Myocyte (in vitro differentiated cells): Measurements from ENCODE around the gene ALG14. TPM values are rescaled to one million over a fixed set of nuclear protein-coding genes. Genes with fewer than 3 reads are reported as not detected.
"Not testable (repeated sequence)": the region's sequence is repeated elsewhere in the genome, so short reads cannot be mapped to it uniquely, and the experiment has no call there.

ENCODE experiments used
- DNase-seq: peaks from one replicate; pipeline ENCODE4 v3.0.0-alpha.2; 2012; ENCODE audit warnings: low read depth
- total RNA-seq: library from RNA; depleted of rRNA; stranded (reverse); fragments of >200 nt; gene quantifications from 2 replicates; pipeline ENCODE4 v1.2.3, GENCODE V29; 2014

ALG14 gene
- total RNA-seq, 1 donor from 2014 or later: 0.88 TPM

DNA sequence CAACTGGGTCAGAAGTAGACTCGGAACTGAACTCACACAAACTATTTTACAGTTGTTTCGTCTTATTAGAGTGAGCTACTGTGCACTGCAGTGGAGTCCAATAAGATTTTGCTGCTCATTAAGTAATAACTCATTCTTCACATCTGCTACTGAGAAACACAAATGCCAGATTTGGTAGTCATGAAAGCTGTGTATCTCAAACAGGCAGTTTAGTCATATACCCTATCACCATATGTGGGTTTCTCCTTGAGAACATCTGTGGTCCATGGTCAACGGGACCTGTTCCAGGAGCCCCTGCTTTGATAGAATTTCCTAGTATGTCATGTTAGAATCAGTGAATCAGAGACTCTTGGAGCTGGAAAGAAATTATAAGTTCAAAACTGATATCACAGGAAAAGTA is 60.4 kb downstream of the ALG14 start:
- peak; percentile 61 for DNase-seq

DNA sequence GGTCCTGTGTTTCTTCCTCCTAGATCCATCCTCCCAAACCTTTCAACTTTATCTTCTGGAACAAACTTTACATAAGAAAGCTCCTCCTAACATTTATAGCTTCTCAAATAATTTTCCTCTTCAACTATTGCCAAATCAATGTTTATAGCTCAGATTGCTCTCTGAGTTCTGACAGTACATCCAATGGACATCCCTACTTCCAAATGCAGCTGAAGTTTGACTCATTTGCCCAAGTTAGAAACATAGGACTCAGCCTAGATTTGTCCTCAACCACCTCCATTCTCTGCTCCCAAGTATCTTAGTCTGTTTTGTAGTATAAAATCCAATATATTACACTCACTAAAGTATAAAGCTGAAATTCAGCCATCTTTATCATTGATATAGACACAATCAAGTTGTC is 62.6 kb downstream of the ALG14 start:
- DNase-seq: no peak

DNA sequence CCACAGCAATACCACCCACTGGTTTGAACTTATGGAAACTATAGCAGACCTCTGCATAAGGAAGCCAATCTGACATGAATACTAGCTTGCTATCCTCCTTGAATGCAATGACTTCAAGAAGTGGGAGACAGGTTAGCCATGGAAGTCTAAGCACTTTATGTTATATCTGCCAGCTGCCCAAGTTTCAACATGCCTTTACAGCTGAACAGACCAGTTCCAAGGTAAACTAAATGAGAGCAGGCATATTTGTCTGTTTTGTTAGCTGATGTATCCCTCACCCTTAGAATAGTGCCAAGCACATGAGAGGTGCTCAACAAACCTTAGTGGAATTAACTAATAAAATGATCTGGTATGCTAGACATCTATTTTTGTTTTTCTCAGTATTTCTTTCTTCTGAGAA is 65.1 kb downstream of the ALG14 start:
- no peak for DNase-seq

DNA sequence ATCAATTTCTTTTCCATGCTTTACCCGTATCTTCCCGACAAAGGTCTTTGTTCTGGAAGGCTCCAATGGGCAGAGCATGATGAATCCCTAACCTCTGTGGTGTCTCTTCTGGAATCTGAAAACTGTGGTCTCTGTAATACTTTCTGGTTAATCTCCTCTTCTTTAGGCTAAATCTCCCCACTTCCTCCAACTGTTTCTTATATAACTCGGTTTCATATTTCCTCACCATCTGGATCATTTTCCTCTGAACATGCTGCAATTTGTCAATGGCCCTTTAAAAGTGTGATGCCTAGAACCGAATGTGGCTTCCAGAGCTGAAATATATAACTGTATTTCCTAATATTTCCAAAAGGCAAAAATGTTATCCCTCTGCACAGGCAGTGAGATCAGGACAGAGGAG is 66.1 kb downstream of the ALG14 start:
- no peak for DNase-seq

DNA sequence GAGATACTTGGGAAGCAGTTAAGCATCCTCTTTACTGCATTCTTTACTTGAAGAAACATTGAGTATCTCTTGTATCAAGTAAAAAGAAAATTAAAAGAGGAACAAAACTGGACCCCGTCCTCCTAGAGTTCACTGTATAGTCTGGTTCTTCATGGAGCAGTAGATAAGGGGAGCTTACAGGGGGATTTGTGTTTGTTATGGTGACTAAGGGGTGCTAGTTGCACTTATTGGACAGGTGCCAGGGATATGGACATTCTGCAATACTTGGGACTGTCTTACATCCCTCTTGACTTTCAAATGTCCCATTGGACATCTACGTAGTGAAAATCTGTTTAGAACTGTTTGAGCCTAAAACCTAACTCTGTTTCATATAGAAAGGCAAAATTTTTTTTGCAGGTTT is 67.2 kb downstream of the ALG14 start:
- no peak for DNase-seq

DNA sequence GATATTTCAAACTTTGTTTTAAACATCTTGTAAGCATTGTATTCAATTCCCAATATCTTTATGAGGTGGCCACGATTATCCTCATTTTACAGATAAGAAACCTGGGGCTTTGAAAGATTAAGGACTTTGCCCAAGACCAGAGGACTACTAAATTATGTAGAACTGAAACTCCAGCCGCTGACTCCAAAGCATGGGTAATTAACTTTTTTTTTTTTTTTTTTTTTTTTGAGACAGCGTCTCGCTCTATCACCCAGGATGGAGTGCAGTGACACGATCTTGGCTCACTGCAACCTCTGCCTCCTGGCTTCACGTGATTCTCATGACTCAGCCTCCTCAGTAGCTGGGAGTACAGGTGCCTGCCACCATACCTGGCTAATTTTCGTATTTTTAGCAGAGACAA is 68.7 kb downstream of the ALG14 start:
- DNase-seq: no peak

DNA sequence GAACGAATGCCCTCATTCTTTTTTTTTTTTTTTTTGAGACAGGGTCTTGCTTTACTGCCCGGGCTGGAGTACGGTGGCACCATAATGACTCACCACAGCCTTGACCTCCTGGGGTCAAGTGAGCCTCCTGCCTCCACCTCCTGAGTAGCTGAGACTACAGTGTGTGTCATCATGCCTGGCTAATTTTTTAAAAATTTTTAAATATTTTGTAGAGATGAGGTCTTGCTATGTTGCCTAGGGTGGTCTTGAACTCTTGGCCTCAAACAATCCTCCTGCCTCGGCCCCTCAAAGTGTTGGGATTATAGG is 69.4 kb downstream of the ALG14 start:
- DNase-seq: no peak

DNA sequence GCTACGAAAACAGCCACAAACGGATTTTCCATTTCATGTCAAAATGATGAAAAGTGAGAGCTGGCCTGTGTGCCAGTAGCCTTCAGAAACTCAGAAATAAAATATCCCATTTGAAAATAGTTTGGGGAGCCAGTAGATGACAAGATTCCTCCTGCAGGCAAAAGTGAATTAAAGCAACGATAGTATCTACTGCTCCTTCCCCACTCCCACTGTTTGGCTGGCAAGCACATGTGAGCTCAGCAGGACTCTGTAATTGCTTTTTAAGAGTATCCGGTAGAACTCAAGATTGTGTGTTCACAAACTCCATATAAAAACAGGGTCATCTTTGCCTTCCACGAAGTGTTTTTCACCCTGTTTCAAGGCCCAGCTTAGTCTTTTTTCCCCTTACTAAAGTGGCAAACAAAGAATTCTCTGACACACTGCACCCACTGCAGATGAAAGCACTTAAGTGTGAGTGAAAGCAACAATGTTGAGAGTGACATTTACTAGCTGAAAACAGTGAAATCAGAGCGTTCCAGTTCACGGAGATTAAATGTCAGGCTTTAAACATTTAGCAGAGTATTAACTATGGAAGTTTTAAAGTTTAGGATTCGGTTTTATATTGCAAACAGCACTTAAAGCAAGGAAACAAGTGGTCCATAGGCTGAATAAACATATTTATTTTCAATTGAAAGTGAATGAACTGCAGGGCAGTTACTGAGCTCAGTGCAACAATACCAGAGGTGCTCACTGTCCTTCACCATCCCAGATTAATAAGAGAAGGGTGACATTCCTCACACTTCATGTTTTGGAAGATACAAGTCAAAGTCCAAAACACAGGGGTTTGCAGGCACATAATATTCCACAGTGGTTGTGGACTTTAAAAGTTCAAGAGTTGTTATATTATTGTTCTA is 70.0 kb downstream of the ALG14 start:
- DNase-seq: no peak

DNA sequence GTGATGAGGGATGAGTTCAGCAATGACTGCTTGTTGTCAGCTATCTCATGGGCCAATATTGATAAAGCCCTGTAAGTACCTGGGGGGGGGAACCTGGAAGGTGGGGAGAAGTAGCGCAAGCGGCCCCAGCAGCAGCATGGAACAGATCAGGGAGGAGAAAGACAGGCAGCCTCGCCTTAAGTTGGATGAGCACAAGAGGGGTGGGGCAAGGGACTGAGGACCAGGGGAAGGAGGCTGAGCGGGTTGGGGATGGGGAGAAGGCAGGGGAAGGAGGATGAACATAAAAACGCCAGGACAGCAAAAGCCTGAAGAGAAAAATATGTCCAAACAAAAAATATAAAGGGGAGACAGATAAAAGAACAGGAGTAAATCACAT is 70.6 kb downstream of the ALG14 start:
- no peak for DNase-seq

DNA sequence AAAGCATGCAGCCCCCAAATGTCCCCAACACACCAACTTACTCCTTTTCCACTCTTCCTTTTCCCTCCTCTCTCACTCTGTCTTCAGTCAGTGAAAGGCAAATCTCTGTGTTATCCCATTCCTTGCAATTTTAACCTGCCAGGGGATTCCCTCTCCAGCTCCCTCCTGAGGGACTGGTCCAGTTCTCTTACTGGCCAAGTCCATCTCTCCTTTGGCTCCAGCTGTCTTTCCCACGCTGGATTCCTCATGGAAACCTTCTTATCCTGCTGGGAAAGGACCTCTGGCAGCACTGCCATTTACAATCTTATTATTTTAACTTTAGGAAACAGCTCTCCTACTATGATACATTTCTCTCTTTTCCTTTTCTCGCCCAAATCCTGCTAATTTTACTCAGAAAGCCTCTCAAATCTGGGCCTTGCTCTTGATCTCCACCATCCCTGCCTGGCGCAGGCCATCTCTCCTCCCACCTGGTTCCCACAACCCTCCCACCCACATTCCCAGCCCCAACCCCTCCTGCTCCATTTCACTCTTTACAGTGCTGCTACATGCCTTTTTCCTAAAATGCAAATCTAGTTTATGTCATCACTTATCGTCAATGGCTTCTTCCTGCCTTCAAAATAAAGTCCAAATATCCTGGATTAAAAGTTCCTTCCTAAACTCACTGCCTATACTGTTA is 73.2 kb downstream of the ALG14 start:
- DNase-seq: no peak

DNA sequence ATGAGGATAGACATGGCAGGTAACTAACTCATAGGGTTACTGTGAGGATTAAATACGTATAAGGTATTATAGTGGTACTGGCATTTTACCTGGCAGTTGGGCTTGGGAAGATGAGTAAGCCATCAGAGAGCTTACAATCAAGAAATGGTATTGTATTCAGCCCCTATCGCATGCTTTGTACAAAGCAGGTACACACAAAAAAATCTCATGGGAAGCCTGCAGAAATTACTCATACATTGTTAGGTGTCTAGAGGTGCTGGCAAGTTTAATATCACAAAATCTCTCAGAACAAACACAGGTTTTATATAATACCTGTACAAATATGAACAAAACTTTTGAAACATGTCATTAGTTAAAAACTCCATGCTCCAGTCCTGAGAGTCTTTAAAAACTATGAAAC is 74.0 kb downstream of the ALG14 start:
- DNase-seq: no peak

DNA sequence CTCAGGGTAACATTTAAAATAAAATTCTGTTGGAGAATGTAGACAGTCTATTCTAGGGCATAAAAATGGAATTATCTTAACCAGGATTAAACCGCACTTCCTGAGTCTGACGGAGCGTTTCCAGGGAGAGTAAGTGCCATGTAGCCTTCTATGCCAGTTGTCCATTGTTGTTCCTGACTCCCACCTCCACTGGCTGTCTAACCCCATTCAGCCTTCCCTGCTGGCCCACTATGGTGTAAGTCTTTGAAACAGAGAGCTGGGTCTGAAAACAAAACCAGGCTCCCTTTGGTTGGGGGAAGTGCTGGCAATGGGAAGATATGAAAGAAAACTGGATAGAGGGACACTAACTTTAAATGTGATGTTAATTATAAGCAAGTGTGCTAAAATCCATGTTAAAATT is 74.6 kb downstream of the ALG14 start:
- no peak for DNase-seq

DNA sequence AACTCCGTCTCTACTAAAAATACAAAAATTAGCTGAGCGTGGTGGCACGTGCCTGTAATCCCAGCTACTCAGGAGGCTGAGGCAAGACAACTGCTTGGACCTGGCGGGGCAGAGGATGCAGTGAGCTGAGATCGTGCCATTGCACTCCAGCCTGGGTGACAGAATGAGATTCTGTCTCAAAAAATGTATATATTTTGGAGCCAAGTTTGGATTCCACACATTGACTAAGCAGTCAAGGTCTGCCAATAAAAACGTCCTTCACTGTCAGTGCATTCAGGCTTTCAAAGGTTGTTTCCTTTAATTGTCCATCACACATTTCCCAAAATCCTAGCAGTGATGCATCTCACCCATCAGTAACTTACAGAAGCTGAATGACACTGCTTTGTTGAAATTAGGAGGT is 77.2 kb downstream of the ALG14 start:
- DNase-seq: not testable (repeated sequence)

DNA sequence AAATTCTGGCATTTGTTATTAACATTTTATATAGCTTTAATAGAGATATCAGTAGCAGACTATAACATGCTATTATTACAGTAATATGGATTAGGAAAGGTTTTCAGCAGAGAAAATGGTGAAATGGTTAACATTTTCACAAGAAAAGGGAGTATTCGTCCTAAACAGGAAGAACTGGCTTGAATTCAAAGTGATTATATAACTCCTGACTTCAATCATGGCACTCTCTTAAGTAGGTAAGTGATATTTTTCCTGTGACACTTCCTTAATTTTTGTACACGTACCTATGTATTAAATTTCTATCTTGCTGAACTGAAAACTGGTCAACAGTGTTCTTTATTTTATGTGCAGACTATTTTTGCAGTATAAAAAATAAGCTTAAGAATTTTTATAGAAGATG is 77.9 kb downstream of the ALG14 start:
- DNase-seq: no peak

DNA sequence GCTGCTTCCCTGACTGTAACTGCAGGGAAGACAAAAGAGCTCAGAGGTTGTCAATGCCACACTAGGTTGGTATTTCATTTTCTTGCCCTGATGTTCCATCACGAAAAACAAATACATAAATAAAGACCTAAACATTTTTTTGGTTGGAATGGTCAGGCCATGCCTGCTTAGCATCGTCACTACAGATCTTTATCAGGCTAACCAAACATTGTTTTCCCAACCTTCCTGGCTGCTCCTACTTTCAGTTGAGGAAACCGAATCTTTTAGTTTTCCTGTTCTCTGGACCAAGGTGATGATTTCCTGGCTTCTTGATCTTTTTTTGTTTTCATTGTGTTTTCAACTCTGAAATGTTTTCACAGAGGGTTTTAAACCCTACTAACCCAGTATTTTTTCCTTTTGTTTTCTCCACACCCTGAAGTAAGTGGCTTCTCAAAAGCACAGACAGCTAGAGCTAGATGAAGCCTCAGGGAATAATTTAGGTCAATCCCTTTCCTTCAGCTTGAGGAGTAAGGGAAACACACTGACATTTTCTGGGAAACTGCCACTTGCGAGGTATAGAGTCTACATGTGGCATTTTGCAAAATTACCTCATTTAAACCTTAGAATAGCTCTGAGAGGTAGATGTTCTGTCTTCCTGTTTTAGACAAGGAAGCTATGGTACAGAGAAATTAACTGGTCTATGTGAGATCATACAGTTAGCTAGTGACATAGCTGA is 78.7 kb downstream of the ALG14 start:
- DNase-seq: no peak

DNA sequence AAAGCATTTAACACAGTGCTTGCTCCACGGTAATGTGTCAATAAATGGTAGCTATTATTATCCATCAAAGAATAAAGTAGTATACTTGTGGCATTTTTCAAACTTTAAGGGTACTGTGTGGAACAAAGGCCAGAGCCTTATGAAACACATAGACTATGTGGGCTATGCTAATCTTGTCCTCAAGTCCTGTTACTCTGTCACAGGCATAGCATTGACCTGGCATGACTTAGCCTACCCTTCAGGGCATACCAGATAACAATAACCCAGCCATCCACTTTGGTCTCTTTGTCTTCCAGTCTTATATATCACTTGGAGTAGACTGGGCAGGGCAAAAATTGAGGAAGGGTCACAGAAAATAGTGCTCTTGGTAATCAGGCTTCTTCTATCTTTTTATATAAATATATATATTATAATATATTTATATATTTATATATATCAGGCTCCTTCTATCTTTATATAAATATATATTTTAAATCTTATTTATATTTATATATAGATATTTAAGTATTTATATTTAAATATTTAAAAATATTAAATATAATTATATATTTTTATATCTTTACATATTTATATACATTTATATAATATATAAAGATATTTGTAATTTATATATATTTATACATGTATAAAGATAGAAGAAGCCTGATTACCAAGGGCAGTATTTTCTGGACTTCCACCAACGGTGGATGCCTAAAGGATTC is 79.7 kb downstream of the ALG14 start:
- DNase-seq: no peak

DNA sequence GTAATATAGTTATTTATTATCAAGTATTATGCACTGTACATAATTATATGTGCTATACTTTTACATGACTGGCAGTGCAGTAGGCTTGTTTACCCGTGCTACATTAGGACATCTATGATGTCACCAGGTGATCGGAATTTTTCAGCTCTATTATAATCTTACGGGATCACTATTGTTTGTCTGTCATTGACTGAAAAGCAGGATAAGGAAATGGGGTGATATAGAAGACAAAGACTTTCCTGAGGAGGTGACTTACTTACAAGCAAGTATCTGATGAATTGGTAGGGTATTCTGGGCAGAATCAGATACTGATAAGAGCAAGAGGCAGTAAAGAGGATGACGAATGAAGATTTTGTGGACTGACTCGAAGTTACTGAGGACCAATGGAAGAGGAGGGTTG is 80.6 kb downstream of the ALG14 start:
- no peak for DNase-seq

DNA sequence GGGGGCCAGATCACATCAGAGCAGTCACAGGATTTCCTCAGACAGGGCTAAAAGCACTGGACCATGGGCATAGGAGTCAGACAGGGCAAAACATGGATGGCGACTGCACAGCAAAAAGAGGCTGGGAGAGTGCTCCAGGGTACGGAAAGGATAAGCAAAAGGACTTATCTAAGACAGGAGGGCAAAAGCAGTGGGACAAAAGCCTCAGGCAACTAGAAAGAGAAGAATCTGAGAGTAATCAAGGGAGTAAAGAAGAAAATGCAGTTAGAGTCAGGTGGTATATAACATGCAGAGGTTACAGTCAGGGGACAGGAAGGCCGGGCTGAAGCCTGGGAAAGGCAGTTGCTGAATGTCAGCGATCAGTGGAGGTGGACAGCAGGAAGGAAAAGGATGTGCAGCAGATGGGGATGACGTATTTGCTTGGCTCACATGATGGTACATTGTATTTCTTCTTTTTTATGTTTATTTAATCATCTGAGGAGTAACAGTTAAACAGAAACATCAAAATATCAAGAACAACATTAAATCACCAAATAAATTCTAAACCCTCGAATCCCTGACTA is 82.8 kb downstream of the ALG14 start:
- DNase-seq: no peak

DNA sequence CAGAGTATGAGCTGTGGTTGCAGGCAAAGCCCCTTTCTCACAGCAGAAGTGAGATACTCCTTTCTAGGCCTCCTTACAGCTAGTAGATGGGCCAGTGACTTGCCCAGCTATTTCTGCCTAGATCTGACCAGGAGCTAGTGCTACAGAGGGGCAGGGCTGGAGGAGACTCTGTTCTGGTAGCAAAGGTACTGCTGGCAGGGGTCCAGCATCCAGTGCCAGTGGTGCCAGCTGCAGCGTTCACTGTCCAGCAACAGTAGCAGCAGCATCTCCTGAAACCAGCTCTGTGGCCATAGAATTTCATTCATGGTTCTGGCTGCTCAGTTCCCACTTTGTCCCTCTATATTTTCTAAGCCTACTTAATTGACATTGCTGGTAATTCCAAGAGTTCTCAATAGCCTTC is 83.4 kb downstream of the ALG14 start:
- no peak for DNase-seq

DNA sequence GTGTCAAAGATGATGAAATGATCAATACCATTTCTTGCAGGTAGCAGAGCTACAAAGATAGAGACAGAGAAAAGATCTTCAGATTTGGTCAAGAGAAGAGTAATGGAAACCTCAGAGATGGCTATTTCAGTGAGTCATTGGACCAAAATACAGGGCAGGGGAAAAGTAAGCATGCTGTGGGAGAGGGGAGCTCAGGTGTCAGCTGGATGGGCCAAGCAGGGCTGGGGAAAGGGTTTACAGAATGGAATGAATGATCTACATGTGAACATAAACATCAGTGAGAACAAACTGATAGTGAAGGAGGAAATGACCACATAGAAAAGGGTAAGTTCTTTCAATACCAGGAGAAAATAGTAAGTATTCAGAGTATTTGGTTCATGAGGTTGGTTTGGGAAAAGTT is 84.4 kb downstream of the ALG14 start:
- peak; percentile 49 for DNase-seq

DNA sequence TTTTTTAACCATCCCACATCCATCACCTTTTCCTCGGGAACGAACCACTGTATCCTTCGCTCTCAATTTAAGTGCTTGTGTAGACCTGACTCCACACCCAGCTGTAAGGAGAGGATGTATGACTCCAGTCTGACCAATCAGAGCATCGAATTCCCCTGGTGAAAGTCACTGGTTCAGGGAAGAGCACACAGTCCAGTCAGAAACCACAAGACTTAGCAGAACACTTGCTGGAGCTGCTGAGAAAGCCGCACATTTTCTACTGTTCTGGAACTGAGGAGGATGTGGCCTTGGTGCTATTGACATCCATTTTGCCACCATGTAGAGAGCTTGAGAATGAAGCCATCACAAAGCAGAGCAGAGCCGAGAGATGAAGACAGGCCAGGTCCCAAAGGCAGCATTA is 86.0 kb downstream of the ALG14 start:
- peak; percentile 71 for DNase-seq
